ENCODE data around the gene RAB3IP.

The RAB3IP gene

DNA sequence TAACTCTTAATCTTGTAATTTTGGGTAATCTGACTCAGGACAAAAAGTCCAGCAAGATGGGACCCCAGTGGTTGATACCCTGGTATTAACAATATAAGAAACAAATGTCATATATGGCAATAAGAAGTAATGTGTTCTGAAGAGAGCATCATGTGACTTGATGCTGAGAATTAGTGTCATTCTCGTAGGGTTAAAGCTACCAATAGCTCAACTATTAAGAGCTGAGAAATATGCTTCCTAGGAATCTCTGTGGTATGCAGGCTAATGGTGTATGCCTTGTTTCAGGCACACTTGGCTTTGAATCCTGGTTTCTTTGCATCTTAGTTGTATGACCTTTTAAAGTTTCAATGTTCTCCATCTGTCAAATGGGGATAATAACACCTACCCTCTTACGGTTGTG lies 95.5 kb downstream of the RAB3IP start:
- Histone ChIP-seq H3K27ac (ENCODE audit: poor library complexity, severe bottlenecking) (no peak overlapping the region), H3K4me1 (ENCODE audit: insufficient read depth, poor library complexity, severe bottlenecking) (no peaks in the 10 kb centered on the region), H3K36me3 (ENCODE audit: low read depth) (no peaks in the 10 kb centered on the region), H3K27me3 (ENCODE audit: insufficient read depth, poor library complexity, severe bottlenecking) (no peaks in the 10 kb centered on the region), H3K9me3 (ENCODE audit: severe bottlenecking) (no peaks in the 10 kb centered on the region), H3K4me3 (ENCODE audit: severe bottlenecking) (no peak overlapping the region)
- TF ChIP-seq, protein P1, sequence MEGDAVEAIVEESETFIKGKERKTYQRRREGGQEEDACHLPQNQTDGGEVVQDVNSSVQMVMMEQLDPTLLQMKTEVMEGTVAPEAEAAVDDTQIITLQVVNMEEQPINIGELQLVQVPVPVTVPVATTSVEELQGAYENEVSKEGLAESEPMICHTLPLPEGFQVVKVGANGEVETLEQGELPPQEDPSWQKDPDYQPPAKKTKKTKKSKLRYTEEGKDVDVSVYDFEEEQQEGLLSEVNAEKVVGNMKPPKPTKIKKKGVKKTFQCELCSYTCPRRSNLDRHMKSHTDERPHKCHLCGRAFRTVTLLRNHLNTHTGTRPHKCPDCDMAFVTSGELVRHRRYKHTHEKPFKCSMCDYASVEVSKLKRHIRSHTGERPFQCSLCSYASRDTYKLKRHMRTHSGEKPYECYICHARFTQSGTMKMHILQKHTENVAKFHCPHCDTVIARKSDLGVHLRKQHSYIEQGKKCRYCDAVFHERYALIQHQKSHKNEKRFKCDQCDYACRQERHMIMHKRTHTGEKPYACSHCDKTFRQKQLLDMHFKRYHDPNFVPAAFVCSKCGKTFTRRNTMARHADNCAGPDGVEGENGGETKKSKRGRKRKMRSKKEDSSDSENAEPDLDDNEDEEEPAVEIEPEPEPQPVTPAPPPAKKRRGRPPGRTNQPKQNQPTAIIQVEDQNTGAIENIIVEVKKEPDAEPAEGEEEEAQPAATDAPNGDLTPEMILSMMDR (IDR thresholded peaks at IDR 0.05; ENCODE audit: poor library complexity, severe bottlenecking) = no peak
- no peak for ATAC-seq (ENCODE audit: low read depth)
- no peak for DNase-seq (ENCODE audit: low spot score)

DNA sequence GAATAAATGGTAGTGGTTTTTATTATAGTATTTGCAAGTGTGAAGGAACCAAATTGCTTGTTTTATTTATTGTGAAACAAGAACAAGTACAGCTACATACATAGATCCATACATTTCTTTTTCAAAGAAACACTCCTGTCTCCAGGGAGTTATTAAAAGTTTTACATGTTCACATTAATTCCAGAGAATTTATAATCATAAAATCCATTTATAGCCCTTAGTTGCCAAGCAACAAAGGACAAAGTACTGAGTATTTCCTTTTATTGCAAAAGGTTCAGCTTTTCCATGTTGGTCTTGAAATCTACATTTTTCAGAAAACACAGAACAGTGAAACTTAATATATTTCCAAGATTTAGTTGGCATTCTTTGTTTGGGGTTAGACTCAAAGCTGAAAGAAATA lies 95.9 kb downstream of the RAB3IP start:
- Histone ChIP-seq H3K27me3 (ENCODE audit: insufficient read depth, poor library complexity, severe bottlenecking) (no peaks in the 10 kb centered on the region), H3K4me3 (ENCODE audit: severe bottlenecking) (no peak overlapping the region), H3K9me3 (ENCODE audit: severe bottlenecking) (no peaks in the 10 kb centered on the region), H3K36me3 (ENCODE audit: low read depth) (no peaks in the 10 kb centered on the region), H3K27ac (ENCODE audit: poor library complexity, severe bottlenecking) (no peak overlapping the region), H3K4me1 (ENCODE audit: insufficient read depth, poor library complexity, severe bottlenecking) (no peaks in the 10 kb centered on the region)
- ATAC-seq (ENCODE audit: low read depth) (no peak), DNase-seq (ENCODE audit: low spot score) (no peak)
- TF ChIP-seq, protein P1 (IDR thresholded peaks at IDR 0.05; ENCODE audit: poor library complexity, severe bottlenecking) = no peak

DNA sequence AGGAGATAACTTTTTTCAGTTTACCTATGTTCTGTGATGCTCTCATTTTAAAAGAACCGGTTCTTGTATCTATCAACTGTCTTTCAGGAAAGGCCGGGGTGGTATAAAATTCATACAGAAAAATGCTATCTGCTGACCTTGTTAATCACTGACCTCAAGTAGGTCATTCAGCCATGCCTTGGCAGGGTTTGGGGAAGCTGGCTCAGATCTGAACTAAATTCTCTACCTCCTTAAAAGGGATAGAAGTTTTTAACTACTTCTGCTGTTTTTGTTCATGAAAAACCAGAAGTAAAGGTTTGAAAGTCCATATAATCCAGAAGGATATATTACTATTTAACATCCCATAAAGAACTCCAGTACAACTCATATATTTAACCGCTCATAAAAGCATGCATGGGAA lies 96.4 kb downstream of the RAB3IP start:
- ATAC-seq (ENCODE audit: low read depth) = no peak
- TF ChIP-seq, protein P1 (IDR thresholded peaks at IDR 0.05; ENCODE audit: poor library complexity, severe bottlenecking) = no peak
- Histone ChIP-seq H3K9me3 (ENCODE audit: severe bottlenecking) (no peaks in the 10 kb centered on the region), H3K4me3 (ENCODE audit: severe bottlenecking) (no peak overlapping the region), H3K27me3 (ENCODE audit: insufficient read depth, poor library complexity, severe bottlenecking) (no peaks in the 10 kb centered on the region), H3K27ac (ENCODE audit: poor library complexity, severe bottlenecking) (no peak overlapping the region), H3K4me1 (ENCODE audit: insufficient read depth, poor library complexity, severe bottlenecking) (no peaks in the 10 kb centered on the region), H3K36me3 (ENCODE audit: low read depth) (no peaks in the 10 kb centered on the region)
- DNase-seq (ENCODE audit: low spot score) = no peak

DNA sequence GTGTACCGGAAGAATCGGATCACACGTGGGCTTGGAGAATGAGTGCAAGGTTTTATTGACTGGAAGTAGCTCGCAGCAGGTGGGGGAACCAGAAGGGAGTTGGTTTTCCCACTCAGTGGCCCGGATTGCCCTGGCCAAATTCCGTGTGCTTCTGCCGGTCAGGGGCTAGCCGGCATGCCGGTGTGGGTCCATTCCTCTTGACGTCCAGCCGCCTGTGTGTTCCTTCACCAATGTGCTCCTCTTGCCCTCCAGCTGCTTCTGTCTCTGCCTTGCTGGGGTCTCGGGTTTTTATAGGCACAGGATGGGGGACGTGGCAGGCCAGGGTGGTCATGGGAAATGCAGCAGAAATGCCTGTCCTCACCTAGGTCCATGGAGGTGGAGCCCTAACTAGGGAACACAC lies 97.4 kb downstream of the RAB3IP start:
- H3K9me3 ChIP-seq (ENCODE audit: severe bottlenecking) = no peaks in the 10 kb centered on the region
- no peak overlapping the region for H3K27ac ChIP-seq (ENCODE audit: poor library complexity, severe bottlenecking)
- TF ChIP-seq, protein P1 (IDR thresholded peaks at IDR 0.05; ENCODE audit: poor library complexity, severe bottlenecking) = no peak
- DNase-seq (ENCODE audit: low spot score) = no peak
- no peaks in the 10 kb centered on the region for H3K4me1 ChIP-seq (ENCODE audit: insufficient read depth, poor library complexity, severe bottlenecking)
- no peaks in the 10 kb centered on the region for H3K36me3 ChIP-seq (ENCODE audit: low read depth)
- H3K4me3 ChIP-seq (ENCODE audit: severe bottlenecking) = no peak overlapping the region
- H3K27me3 ChIP-seq (ENCODE audit: insufficient read depth, poor library complexity, severe bottlenecking) = no peaks in the 10 kb centered on the region
- no peak for ATAC-seq (ENCODE audit: low read depth)

DNA sequence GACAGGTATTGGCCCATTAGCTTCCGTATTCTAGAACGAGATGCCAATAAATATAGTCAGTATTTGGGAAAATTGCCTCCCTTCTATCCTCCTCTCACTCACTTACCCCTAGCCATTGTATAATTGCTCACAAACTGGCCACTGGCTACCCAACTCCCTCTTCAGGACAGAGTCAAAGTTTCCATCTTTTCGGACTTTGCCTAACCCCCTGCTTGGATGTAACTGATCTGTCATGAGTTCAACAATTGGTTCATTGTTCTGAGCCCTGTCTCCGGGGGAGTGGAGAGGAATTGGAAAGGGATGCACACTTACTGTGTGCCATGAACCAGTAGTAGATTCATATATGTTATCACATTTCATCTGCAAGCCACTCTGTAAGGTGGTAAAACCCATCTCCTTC lies 98.5 kb downstream of the RAB3IP start:
- Histone ChIP-seq H3K27ac (ENCODE audit: poor library complexity, severe bottlenecking) (no peak overlapping the region), H3K4me1 (ENCODE audit: insufficient read depth, poor library complexity, severe bottlenecking) (no peaks in the 10 kb centered on the region), H3K4me3 (ENCODE audit: severe bottlenecking) (no peak overlapping the region), H3K36me3 (ENCODE audit: low read depth) (no peaks in the 10 kb centered on the region), H3K9me3 (ENCODE audit: severe bottlenecking) (no peaks in the 10 kb centered on the region), H3K27me3 (ENCODE audit: insufficient read depth, poor library complexity, severe bottlenecking) (no peaks in the 10 kb centered on the region)
- TF ChIP-seq, protein P1 (IDR thresholded peaks at IDR 0.05; ENCODE audit: poor library complexity, severe bottlenecking) = no peak
- ATAC-seq (ENCODE audit: low read depth) = no peak
- DNase-seq (ENCODE audit: low spot score) = no peak
